GM12875 (cell line): Measurements from ENCODE around the gene CENPU.

ENCODE experiments used
- H3K4me3 ChIP-seq: one replicate; pipeline ENCODE4 v1.5.1; 2011; ENCODE audit warnings: low read depth, low read length, control low read depth
- CTCF ChIP-seq: IDR thresholded peaks from 2 replicates; pipeline ENCODE4 v1.5.1; 2011; ENCODE audit warnings: low read depth, mild to moderate bottlenecking, control low read depth, inconsistent platforms, low read length, moderate library complexity, borderline replicate concordance; ENCODE audit not compliant: insufficient read depth

The CENPU gene

GRCh38 chr4:184649026-184649970 is 84.6 kb downstream of the CENPU start, which contains the start of the genes CASP3 and PRIMPOL:
TSS of gene CASP3 (minus strand) at chr4:184649447. CDS start at chr4:184638453, 10,994 bp downstream.
TSS of gene PRIMPOL (plus strand) at chr4:184649738. CDS start at chr4:184657141, 7,403 bp downstream.
- peak; percentile 40; the same call in 1 of the 2 replicates for TF ChIP-seq CTCF
- peak within 1 kb of the TSS; percentile 91 for H3K4me3 ChIP-seq

GRCh38 chr4:184648313-184649025 is 85.4 kb downstream of the CENPU start:
- H3K4me3 ChIP-seq, result peak overlapping the region; percentile 91
- TF ChIP-seq CTCF, result no peak

GRCh38 chr4:184648054-184648312 is 85.9 kb downstream of the CENPU start:
- no peak for TF ChIP-seq CTCF
- H3K4me3 ChIP-seq, result peak overlapping the region; percentile 91

GRCh38 chr4:184647266-184648053 is 86.4 kb downstream of the CENPU start:
- TF ChIP-seq CTCF, result no peak
- peak overlapping the region; percentile 91 for H3K4me3 ChIP-seq

GRCh38 chr4:184645904-184646610 is 87.8 kb downstream of the CENPU start:
- no peak overlapping the region for H3K4me3 ChIP-seq
- TF ChIP-seq CTCF, result no peak

- no peak overlapping the region for H3K4me3 ChIP-seq
These were observed 89.2 kb downstream of the CENPU start for GRCh38 chr4:184644553-184645307.

More at GRCh38 chr4:184644553-184645307, 89.2 kb downstream of the CENPU start:
- TF ChIP-seq CTCF, result no peak
